OCI-LY7 (cell line): ENCODE results near the gene PEDS1. TPM values are rescaled to one million over a fixed set of nuclear protein-coding genes. Genes with fewer than 3 reads are reported as not detected.
A peak's percentile ranks its signal among the peaks of the same experiment; 100 is the strongest.

Experiments used
- BruUV-seq: library from RNA; stranded (reverse); fragments of 400-500 nt; replicated peaks from 2 replicates; lab custom pipeline; 2021; lab: Mats Ljungman, UMichigan
- CTCF ChIA-PET: fragments of 300-600 bp; sonication (Branson Sonifier 250); formaldehyde crosslinking; loops from one replicate; lab custom pipeline; 2022; ENCODE audit warnings: antibody characterized with exemption; ENCODE audit not compliant: unreplicated experiment; lab: Charles Lee
- POLR2A ChIA-PET: fragments of 300-600 bp; sonication (Branson Sonifier 250); formaldehyde crosslinking; loops from one replicate; lab custom pipeline; 2022; ENCODE audit warnings: antibody characterized with exemption; lab: Charles Lee
- DNase-seq: peaks from one replicate; pipeline ENCODE4 v3.0.0-alpha.2; 2015; ENCODE audit warnings: low spot score
- H2AFZ ChIP-seq: fragments of 200-600 bp; sonication (generic), shearing (Covaris generic); 2 replicates; pipeline ENCODE4 v1.6.1; 2014; ENCODE audit warnings: mild to moderate bottlenecking, antibody characterized with exemption, low read length, moderate library complexity
- H3K27ac ChIP-seq: fragments of 200-600 bp; sonication (generic); 2 replicates; pipeline ENCODE4 v1.5.1; 2014; ENCODE audit warnings: mixed run types, low read depth, mild to moderate bottlenecking, moderate library complexity, low read length, inconsistent platforms; ENCODE audit not compliant: poor library complexity, severe bottlenecking
- H3K36me3 ChIP-seq: fragments of 200-600 bp; sonication (generic); 2 replicates; pipeline ENCODE4 v1.6.1; 2014; ENCODE audit warnings: mild to moderate bottlenecking, antibody characterized with exemption, low read length, moderate library complexity, mixed read lengths; ENCODE audit not compliant: insufficient read depth
- H3K4me1 ChIP-seq: fragments of 200-600 bp; sonication (generic); 2 replicates; pipeline ENCODE4 v1.5.1; 2014; ENCODE audit warnings: mild to moderate bottlenecking, low read length; ENCODE audit not compliant: insufficient read depth, poor library complexity, severe bottlenecking
- H3K4me2 ChIP-seq: fragments of 200-600 bp; sonication (generic); 2 replicates; pipeline ENCODE4 v1.6.1; 2014; ENCODE audit warnings: mild to moderate bottlenecking, low read length
- H3K4me3 ChIP-seq: fragments of 200-600 bp; sonication (generic); 2 replicates; pipeline ENCODE4 v1.5.1; 2014; ENCODE audit warnings: mild to moderate bottlenecking, low read depth, low read length; ENCODE audit not compliant: poor library complexity, severe bottlenecking
- H3K79me2 ChIP-seq: fragments of 200-600 bp; sonication (generic); 2 replicates; pipeline ENCODE4 v1.6.1; 2016; ENCODE audit warnings: low read depth, mild to moderate bottlenecking, low read length, moderate library complexity, mixed read lengths; ENCODE audit not compliant: insufficient read depth
- H3K9me2 ChIP-seq: fragments of 200-600 bp; sonication (generic); 2 replicates; pipeline ENCODE4 v1.6.1; 2016; ENCODE audit warnings: mild to moderate bottlenecking, low read length, mixed read lengths; ENCODE audit not compliant: insufficient read depth
- H3K9me3 ChIP-seq: fragments of 200-600 bp; sonication (generic); 2 replicates; pipeline ENCODE4 v1.6.1; 2014; ENCODE audit warnings: mild to moderate bottlenecking, mixed run types, low read length, mixed read lengths
- H4K20me1 ChIP-seq: fragments of 200-600 bp; sonication (generic); 2 replicates; pipeline ENCODE4 v1.6.1; 2014; ENCODE audit warnings: mild to moderate bottlenecking, antibody characterized with exemption, low read length, moderate library complexity, mixed read lengths; ENCODE audit not compliant: insufficient read depth
- EZH2phosphoT487 ChIP-seq: fragments of 200-600 bp; sonication (generic); IDR thresholded peaks from 2 replicates; pipeline ENCODE4 v1.6.1; 2018; ENCODE audit warnings: low read depth, borderline replicate concordance, mild to moderate bottlenecking, mixed run types, antibody characterized with exemption, low read length, moderate library complexity, mixed read lengths
- intact Hi-C: fragments of 100-400 bp; cut with micrococcal nuclease; formaldehyde crosslinking; loops from one replicate; pipeline ENCODE4 v1.10.0; 2022; ENCODE audit not compliant: unreplicated experiment
- total RNA-seq, 2 experiments: library from RNA; depleted of rRNA in 1 of 2; stranded (reverse); fragments of >200 nt in 1 of 2; shearing (Covaris generic) in 1 of 2; gene quantifications; 2 replicates each; pipeline ENCODE4 v1.2.3, GENCODE V29; 2014 to 2022
- TF ChIP-seq, protein P1 (sequence below): fragments of 200-600 bp; sonication (generic); conservative IDR thresholded peaks from 2 replicates; pipeline ENCODE4 v1.5.1; 2014; ENCODE audit warnings: mild to moderate bottlenecking, antibody characterized with exemption, low read length, moderate library complexity, mixed read lengths

Gene PEDS1
- total RNA-seq, 2 experiments from 2014 or later: 22.0 to 25.9 TPM

DNA sequence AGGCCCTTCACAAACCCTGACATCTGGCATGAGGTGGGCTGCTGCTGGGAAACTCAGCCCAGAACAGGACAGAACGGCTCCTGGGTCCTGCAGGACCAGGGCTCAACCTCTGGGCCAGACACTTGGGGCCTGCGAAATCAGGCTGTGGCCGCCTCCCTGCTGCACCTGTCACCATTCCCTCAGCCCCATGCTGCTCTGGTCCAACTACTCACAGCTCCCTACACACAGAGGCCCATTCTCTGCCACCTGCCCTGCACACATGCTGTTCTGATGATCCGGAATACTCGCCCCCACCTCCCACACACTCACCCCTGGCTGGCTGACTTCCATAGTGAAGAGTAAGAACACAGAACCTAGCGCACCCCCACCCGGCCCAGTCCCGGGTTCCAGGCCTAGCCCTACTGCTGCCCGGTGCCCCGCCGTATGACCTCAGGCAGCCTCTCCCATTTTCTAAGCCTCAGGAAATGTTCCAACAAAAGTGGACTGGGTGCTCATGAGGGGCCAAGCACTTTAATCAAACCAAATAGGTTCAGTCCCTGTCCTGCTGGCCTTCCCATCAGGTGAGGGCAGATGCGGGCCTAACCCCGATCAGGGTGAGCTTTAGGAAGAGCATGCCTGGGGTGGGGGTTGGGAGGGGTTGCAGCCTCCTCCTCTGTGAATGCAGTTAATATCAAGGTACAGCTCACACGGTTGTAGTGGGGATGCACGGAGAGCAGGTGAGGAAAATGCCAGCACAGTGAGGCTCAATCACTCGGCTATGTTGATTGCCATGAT lies 3.9 kb downstream of the PEDS1 start:
- no peak overlapping the region for H3K4me2 ChIP-seq
- no peaks in the 10 kb centered on the region for H3K9me3 ChIP-seq
- intact Hi-C loops: loop anchor here (5.0 kb wide), 1 partner anchor 212 kb away; the partner anchor contains the start of gene RNF114
- H2AFZ ChIP-seq: no peak overlapping the region
- ChIA-PET POLR2A (interaction anchor here (0.6 to 1.2 kb wide), 3 partner anchors 15 to 180 kb away, joined by 3 to 4 read pairs (median 3); no protein-coding TSS in a partner anchor), CTCF (no interaction called here)
- H3K4me3 ChIP-seq: no peak overlapping the region
- no TSS peak for BruUV-seq
- peaks cover 31% of the 10 kb centered on the region for H3K4me1 ChIP-seq
- TF ChIP-seq EZH2phosphoT487: no peak
- TF ChIP-seq, protein P1, sequence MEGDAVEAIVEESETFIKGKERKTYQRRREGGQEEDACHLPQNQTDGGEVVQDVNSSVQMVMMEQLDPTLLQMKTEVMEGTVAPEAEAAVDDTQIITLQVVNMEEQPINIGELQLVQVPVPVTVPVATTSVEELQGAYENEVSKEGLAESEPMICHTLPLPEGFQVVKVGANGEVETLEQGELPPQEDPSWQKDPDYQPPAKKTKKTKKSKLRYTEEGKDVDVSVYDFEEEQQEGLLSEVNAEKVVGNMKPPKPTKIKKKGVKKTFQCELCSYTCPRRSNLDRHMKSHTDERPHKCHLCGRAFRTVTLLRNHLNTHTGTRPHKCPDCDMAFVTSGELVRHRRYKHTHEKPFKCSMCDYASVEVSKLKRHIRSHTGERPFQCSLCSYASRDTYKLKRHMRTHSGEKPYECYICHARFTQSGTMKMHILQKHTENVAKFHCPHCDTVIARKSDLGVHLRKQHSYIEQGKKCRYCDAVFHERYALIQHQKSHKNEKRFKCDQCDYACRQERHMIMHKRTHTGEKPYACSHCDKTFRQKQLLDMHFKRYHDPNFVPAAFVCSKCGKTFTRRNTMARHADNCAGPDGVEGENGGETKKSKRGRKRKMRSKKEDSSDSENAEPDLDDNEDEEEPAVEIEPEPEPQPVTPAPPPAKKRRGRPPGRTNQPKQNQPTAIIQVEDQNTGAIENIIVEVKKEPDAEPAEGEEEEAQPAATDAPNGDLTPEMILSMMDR: no peak
- peaks cover 11% of the 10 kb centered on the region; the same call in 1 of the 2 replicates for H3K79me2 ChIP-seq
- H3K9me2 ChIP-seq: no peaks in the 10 kb centered on the region
- peaks cover 7% of the 10 kb centered on the region; the same call in 1 of the 2 replicates for H3K36me3 ChIP-seq
- no peak overlapping the region for H3K27ac ChIP-seq
- no peak for DNase-seq
- no peaks in the 10 kb centered on the region for H4K20me1 ChIP-seq

DNA sequence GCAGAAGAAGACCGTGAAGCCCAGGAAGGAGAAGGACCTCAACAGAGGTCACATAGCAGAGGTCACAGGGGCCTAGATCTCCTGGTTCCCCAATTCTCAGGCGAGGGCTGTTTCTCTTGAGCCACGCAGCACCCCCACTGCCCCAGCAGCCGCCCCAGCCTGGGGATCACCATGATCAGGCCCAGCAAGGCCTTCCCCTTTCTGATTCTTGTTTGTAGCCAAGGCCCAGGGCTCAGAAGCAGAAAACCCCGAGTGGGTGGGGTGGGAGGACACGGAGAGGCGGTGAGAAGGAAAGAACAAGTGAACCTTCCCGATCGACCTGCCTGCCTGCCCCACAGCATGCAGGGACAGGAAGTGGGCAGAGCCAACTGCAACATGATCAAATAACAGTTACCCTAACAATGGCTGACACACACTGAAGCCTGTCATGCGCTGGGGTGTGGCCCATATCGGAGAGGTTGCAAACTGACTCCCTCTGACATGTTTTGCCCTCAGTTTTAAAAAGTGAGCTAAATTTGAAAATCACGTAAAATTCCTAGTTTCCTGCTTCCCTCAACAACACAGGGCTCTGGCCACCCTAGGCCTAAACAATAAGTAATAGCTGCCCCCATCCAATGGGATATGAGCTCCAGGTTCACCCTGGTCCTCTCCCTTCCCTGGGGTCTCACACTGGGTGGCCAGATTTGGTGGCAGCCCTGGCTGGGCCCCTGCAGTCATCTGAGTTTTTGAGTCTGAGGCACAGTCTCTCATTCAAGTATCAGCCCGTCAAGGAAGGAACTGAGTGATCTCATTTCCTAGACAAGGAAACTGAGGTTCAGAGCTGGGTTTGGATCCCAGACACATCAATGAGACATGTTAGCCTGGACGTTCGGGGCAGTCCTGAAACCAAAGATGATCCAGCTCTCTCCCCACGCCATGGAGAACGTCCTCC lies 6.5 kb downstream of the PEDS1 start:
- TF ChIP-seq, protein P1: no peak
- TF ChIP-seq EZH2phosphoT487: no peak
- peak overlapping the region; percentile 43 for H3K27ac ChIP-seq
- no peaks in the 10 kb centered on the region for H3K79me2 ChIP-seq
- H3K36me3 ChIP-seq: peaks cover 18% of the 10 kb centered on the region; the same call in 1 of the 2 replicates
- H3K4me3 ChIP-seq: no peak overlapping the region
- BruUV-seq: no TSS peak
- intact Hi-C loops: no loop called here
- H2AFZ ChIP-seq: peak overlapping the region; percentile 17; the same call in 1 of the 2 replicates
- no peaks in the 10 kb centered on the region for H4K20me1 ChIP-seq
- ChIA-PET POLR2A (interaction anchor here (0.6 kb wide), 1 partner anchor 1255 kb away, joined by 3 read pairs; no protein-coding TSS in a partner anchor), CTCF (interaction anchor here (1.0 kb wide), 1 partner anchor 31 kb away, joined by 4 read pairs; no protein-coding TSS in a partner anchor)
- peaks cover 12% of the 10 kb centered on the region for H3K4me1 ChIP-seq
- peak; percentile 62 for DNase-seq
- peak overlapping the region; percentile 52; the same call in 1 of the 2 replicates for H3K4me2 ChIP-seq
- no peaks in the 10 kb centered on the region for H3K9me2 ChIP-seq
- H3K9me3 ChIP-seq: no peaks in the 10 kb centered on the region
